GM23248 (cell line): ENCODE data around the gene RADIL. TPM values are rescaled to one million over a fixed set of nuclear protein-coding genes. Genes with fewer than 3 reads are reported as not detected.
A peak's percentile ranks its signal among the peaks of the same experiment; 100 is the strongest.
"Not testable (repeated sequence)": the region's sequence is repeated elsewhere in the genome, so short reads cannot be mapped to it uniquely, and the experiment has no call there.

Experiments used
- DNase-seq: peaks from one replicate; pipeline ENCODE4 v3.0.0-alpha.2; 2015
- H2AFZ ChIP-seq: fragments of 200-600 bp; sonication (generic); 2 replicates; pipeline ENCODE4 v1.6.1; 2016; ENCODE audit warnings: antibody characterized with exemption
- H3F3A ChIP-seq: fragments of 200-600 bp; sonication (generic); 2 replicates; pipeline ENCODE4 v1.6.1; 2016; ENCODE audit warnings: mild to moderate bottlenecking, antibody characterized with exemption, mixed run types; ENCODE audit not compliant: insufficient read depth
- H3K27ac ChIP-seq: fragments of 200-600 bp; sonication (generic); 2 replicates; pipeline ENCODE4 v1.5.1; 2016; ENCODE audit warnings: mild to moderate bottlenecking
- H3K27me3 ChIP-seq: fragments of 200-600 bp; sonication (generic); replicated peaks from 2 replicates; pipeline ENCODE4 v1.6.1; 2016; ENCODE audit warnings: mild to moderate bottlenecking; ENCODE audit not compliant: insufficient read depth
- H3K36me3 ChIP-seq: fragments of 200-600 bp; sonication (generic); 2 replicates; pipeline ENCODE4 v1.6.1; 2016; ENCODE audit warnings: low read depth, mild to moderate bottlenecking
- H3K4me1 ChIP-seq: fragments of 200-600 bp; sonication (generic); 2 replicates; pipeline ENCODE4 v1.6.1; 2016; ENCODE audit warnings: mild to moderate bottlenecking; ENCODE audit not compliant: insufficient read depth
- H3K4me2 ChIP-seq: fragments of 200-600 bp; sonication (generic); one replicate; pipeline ENCODE4 v1.6.1; 2016; ENCODE audit warnings: mild to moderate bottlenecking; ENCODE audit not compliant: unreplicated experiment
- H3K4me3 ChIP-seq: fragments of 200-600 bp; sonication (generic); 2 replicates; pipeline ENCODE4 v1.5.1; 2016; ENCODE audit warnings: mild to moderate bottlenecking
- H3K79me2 ChIP-seq: fragments of 200-600 bp; sonication (generic); 2 replicates; pipeline ENCODE4 v1.6.1; 2016; ENCODE audit warnings: mild to moderate bottlenecking; ENCODE audit not compliant: insufficient read depth
- H3K9ac ChIP-seq: fragments of 200-600 bp; sonication (generic); 2 replicates; pipeline ENCODE4 v1.6.1; 2016; ENCODE audit warnings: mild to moderate bottlenecking
- H3K9me2 ChIP-seq: fragments of 200-600 bp; sonication (generic); 2 replicates; pipeline ENCODE4 v1.6.1; 2016; ENCODE audit warnings: mixed run types, mild to moderate bottlenecking, moderate library complexity; ENCODE audit not compliant: insufficient read depth
- H3K9me3 ChIP-seq: fragments of 200-600 bp; sonication (generic); one replicate; pipeline ENCODE4 v1.6.1; 2017; ENCODE audit warnings: low read depth
- H4K20me1 ChIP-seq: fragments of 200-600 bp; sonication (generic); 2 replicates; pipeline ENCODE4 v1.6.0; 2016; ENCODE audit not compliant: insufficient read depth
- EZH2 ChIP-seq: fragments of 200-600 bp; sonication (generic); IDR thresholded peaks from 2 replicates; pipeline ENCODE4 v1.6.1; 2018; ENCODE audit warnings: antibody characterized with exemption, mild to moderate bottlenecking; ENCODE audit not compliant: insufficient read depth, poor library complexity, severe bottlenecking
- EZH2phosphoT487 ChIP-seq: fragments of 200-600 bp; sonication (generic); IDR thresholded peaks from 2 replicates; pipeline ENCODE4 v1.6.1; 2018; ENCODE audit warnings: antibody characterized with exemption, moderate library complexity, mild to moderate bottlenecking, low read depth; ENCODE audit not compliant: insufficient read depth
- WGBS, 2 experiments: methylation state at CpG; one replicate each; pipeline ENCODE4 v1.1.6; 2015 to 2017; ENCODE audit warnings: low lambda C conversion rate in 2 of 2, low coverage in 1 of 2; ENCODE audit errors: missing lambda C conversion rate in 2 of 2; 5-methylcytosine and 5-hydroxymethylcytosine counted together
- in situ Hi-C: fragments of 300-500 bp; cut with MboI; formaldehyde crosslinking; loops from 2 replicates; pipeline ENCODE4 v1.15.0; 2020
- polyA plus RNA-seq: library from polyadenylated mRNA; unstranded; fragments of >200 nt; fragmentation: Nextera tagmentation; extraction: Ambion mirVana; gene quantifications from 2 replicates; pipeline ENCODE4 v1.2.1, GENCODE V29; 2016
- total RNA-seq: library from RNA; depleted of rRNA; stranded (reverse); fragments of >200 nt; shearing (Covaris generic); gene quantifications from 2 replicates; pipeline ENCODE4 v1.2.3, GENCODE V29; 2014

Gene RADIL
- total and polyA plus RNA-seq, 2 experiments from 2014 or later, result 0.55 to 4.3 TPM

DNA sequence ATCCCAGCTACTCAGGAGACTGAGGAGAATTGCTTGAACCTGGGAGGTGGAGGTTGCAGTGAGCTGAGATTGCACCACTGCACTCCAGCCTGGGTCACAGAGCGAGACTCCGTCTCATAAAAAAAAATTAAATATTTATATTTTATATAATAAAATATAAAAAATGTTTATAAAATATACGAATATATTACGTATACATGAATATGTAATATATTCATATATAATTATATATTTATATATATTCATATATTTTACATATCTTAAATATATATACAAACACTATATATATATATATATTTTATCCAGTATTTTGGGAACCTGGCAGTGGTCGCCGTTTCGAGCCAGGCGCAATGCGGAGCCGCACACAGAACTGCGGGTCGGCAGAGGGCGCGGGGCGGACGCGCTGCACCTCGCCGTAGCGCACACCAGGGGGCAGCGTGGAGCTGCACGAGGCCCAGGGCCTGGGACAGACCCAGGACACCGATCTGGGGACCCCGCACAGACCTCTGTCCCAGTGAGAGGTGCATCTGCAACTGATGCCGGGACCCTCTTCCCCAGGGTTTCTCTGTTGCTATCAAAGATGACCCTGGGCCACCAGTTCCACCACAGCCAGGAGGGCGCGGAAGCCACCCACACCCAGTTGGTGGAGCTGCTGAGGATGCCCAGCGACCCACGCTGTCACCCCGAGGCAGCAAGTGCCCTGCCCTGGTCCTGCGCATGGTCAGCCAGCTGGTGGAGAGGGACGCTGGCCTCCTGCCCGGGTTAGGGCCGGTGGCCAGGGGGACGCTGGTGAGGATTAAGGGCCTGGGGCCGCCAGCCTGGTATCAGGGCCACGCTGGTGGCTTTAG lies 85.4 kb downstream of the RADIL start:
- H3K9me3 ChIP-seq, result no peaks in the 10 kb centered on the region
- no peak overlapping the region for H3K27ac ChIP-seq
- no peaks in the 10 kb centered on the region for H3K79me2 ChIP-seq
- no peaks in the 10 kb centered on the region for H3K4me1 ChIP-seq
- H3K9ac ChIP-seq, result no peak overlapping the region
- H3K27me3 ChIP-seq, result no peaks in the 10 kb centered on the region
- in situ Hi-C loops, result loop anchor here (10.0 kb wide), 1 partner anchor 287 kb away; no protein-coding TSS in a partner anchor
- no peak overlapping the region for H3K4me2 ChIP-seq
- no peaks in the 10 kb centered on the region for H3F3A ChIP-seq
- H2AFZ ChIP-seq, result no peak overlapping the region
- TF ChIP-seq EZH2phosphoT487 (no peak), EZH2 (no peak)
- H3K36me3 ChIP-seq, result no peaks in the 10 kb centered on the region
- 24 to 27% methylated on average over 35 to 36 of the region's 37 CpGs for WGBS, 2 experiments
- H3K4me3 ChIP-seq, result no peak overlapping the region
- DNase-seq, result peak; percentile 67
- H3K9me2 ChIP-seq, result no peaks in the 10 kb centered on the region
- H4K20me1 ChIP-seq, result no peaks in the 10 kb centered on the region

DNA sequence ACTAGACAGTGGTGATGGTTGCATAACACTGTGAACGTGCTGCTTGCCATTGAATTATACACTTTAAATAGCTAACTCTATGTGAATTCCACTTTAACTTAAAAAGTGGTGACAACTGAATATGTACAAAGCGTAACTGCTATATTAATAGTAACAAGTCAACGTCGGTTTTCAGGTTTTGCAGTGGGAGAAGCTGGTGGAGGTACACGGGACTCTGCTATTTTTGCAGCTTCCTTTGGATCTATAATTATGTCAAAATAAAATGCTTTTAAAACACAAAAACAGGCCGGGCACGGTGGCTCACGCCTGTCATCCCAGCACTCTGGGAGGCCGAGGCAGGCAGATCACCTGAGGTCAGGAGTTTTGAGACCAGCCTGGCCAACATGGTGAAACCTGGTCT lies 87.1 kb downstream of the RADIL start:
- in situ Hi-C loops, result loop anchor here (10.0 kb wide), 1 partner anchor 288 kb away; no protein-coding TSS in a partner anchor

DNA sequence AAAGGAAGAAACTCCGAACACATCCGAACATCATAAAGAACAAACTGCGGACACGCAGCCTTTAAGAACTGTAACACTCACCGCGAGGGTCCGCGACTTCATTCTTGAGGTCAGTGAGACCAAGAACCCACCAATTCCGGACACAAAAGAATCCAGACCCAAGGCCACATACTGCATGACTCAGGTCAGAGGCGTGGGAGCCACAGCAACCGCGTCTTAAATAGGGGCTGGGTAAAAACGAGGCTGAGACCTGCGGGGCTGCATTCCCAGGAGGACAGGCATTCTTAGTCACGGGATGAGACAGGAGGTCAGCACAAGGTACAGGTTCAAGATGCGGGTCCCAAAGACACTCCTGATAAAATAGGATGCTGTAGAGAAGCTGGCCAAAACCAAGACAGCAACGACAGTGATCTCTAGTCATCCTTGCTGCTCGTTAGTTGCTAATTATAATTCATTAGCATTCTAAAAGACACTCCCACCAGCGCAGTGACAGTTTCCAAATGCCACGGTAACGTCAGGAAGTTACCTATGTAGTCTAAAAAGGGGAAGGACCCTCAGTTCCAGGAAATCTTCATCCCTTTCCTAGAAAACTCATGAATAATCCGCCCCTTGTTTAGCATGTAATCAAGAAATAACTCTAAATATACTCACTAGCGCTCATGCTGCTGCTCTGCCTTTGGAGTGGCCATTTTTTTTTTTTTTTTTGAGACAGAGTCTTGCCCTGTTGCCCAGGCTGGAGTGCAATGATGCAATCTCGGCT lies 88.7 kb downstream of the RADIL start:
- Histone ChIP-seq H3K27me3 (no peaks in the 10 kb centered on the region), H3F3A (no peaks in the 10 kb centered on the region), H3K79me2 (no peaks in the 10 kb centered on the region), H3K9ac (no peak overlapping the region), H3K27ac (no peak overlapping the region), H3K9me2 (no peaks in the 10 kb centered on the region), H4K20me1 (no peaks in the 10 kb centered on the region), H3K4me3 (no peak overlapping the region), H3K4me1 (no peaks in the 10 kb centered on the region), H3K36me3 (no peaks in the 10 kb centered on the region), H3K9me3 (no peaks in the 10 kb centered on the region), H3K4me2 (no peak overlapping the region), H2AFZ (no peak overlapping the region)
- no peak for DNase-seq
- WGBS, 2 experiments, result 86 to 90% methylated on average over 24 of the region's 24 CpGs
- in situ Hi-C loops, result loop anchor here (10.0 kb wide), 1 partner anchor 290 kb away; no protein-coding TSS in a partner anchor
- no peak for TF ChIP-seq EZH2
- TF ChIP-seq EZH2phosphoT487, result no peak

More for the DNA sequence above, 87.1 kb downstream of the RADIL start:
- H3K79me2 ChIP-seq, result no peaks in the 10 kb centered on the region
- H3K36me3 ChIP-seq, result no peaks in the 10 kb centered on the region
- no peaks in the 10 kb centered on the region for H3K9me2 ChIP-seq
- H4K20me1 ChIP-seq, result no peaks in the 10 kb centered on the region
- H3K4me1 ChIP-seq, result no peaks in the 10 kb centered on the region
- H3K9me3 ChIP-seq, result no peaks in the 10 kb centered on the region
- H3F3A ChIP-seq, result no peaks in the 10 kb centered on the region
- TF ChIP-seq EZH2phosphoT487 (no peak), EZH2 (no peak)
- no peak for DNase-seq
- H3K27ac ChIP-seq, result no peak overlapping the region
- no peak overlapping the region for H2AFZ ChIP-seq
- H3K4me2 ChIP-seq, result no peak overlapping the region
- 88 to 91% methylated on average over 9 of the region's 9 CpGs for WGBS, 2 experiments
- no peak overlapping the region for H3K4me3 ChIP-seq
- H3K27me3 ChIP-seq, result no peaks in the 10 kb centered on the region
- no peak overlapping the region for H3K9ac ChIP-seq

DNA sequence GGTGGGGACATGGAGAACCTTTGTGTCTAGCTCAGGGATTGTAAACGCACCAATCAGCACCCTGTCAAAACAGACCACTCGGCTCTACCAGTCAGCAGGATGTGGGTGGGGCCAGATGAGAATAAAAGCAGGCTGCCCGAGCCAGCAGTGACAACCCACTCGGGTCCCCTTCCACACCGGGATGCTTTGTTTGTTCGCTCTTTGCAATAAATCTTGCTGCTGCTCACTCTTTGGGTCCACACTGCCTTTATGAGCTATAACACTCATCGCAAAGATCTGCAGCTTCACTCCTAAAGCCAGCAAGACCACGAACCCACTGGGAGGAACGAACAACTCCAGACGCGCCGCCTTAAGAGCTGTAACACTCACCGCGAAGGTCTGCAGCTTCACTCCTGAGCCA lies 89.3 kb downstream of the RADIL start:
- not testable (repeated sequence) for H3K79me2 ChIP-seq, DNase-seq, H3K4me1 ChIP-seq, H3K27me3 ChIP-seq, H4K20me1 ChIP-seq, H3K9me3 ChIP-seq, H3K4me3 ChIP-seq, H3F3A ChIP-seq, H3K9me2 ChIP-seq, H3K4me2 ChIP-seq, H3K9ac ChIP-seq, H2AFZ ChIP-seq, H3K36me3 ChIP-seq, H3K27ac ChIP-seq
- WGBS, 2 experiments, result 86 to 94% methylated on average over 13 to 14 of the region's 14 CpGs
- in situ Hi-C loops, result loop anchor here (10.0 kb wide), 1 partner anchor 291 kb away; no protein-coding TSS in a partner anchor

DNA sequence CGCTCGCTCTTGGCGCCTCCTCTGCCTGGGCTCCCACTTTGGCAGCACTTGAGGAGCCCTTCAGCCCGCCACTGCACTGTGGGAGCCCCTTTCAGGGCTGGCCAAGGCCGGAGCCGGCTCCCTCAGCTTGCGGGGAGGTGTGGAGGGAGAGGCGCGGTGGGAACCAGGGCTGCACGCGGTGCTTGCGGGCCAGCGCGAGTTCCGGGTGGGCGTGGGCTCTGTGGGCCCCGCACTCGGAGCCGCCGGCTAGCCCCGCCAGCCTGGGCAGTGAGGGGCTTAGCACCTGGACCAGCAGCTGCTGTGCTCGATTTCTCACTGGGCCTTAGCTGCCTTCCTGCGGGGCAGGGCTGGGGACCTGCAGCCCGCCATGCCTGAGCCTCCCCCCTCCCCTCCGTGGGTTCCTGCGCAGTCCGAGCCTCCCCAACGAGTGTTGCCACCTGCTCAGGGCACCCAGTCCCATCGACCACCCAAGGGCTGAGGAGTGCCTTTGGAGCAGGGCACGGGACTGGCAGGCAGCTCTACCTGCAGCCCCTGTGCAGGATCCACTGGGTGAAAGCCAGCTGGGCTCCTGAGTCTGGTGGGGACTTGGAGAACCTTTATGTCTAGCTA lies 90.0 kb downstream of the RADIL start:
- in situ Hi-C loops, result loop anchor here (10.0 kb wide), 1 partner anchor 291 kb away; no protein-coding TSS in a partner anchor
- not testable (repeated sequence) for H2AFZ ChIP-seq, H3K36me3 ChIP-seq, H3F3A ChIP-seq, H3K27me3 ChIP-seq, H3K4me2 ChIP-seq, H3K9me3 ChIP-seq, H3K9ac ChIP-seq, DNase-seq, H3K4me1 ChIP-seq, H3K4me3 ChIP-seq, H3K27ac ChIP-seq, H4K20me1 ChIP-seq, H3K79me2 ChIP-seq, H3K9me2 ChIP-seq
- 91 to 92% methylated on average over 18 to 30 of the region's 30 CpGs for whole genome bisulfite sequencing, 2 experiments
